OCI-LY1 (cell line): Measurements from ENCODE around the gene PAM.

ENCODE experiments used
- EZH2 ChIP-seq: fragments of 200-600 bp; sonication (generic), shearing (Covaris generic); IDR thresholded peaks from 2 replicates; pipeline ENCODE4 v1.8.0; 2017; ENCODE audit warnings: borderline replicate concordance, mixed run types, mild to moderate bottlenecking, antibody characterized with exemption, low read length, moderate library complexity, mixed read lengths
- TF ChIP-seq, protein P1 (sequence below): fragments of 200-600 bp; sonication (generic), shearing (Covaris generic); IDR thresholded peaks from 2 replicates; pipeline ENCODE4 v1.5.1; 2017; ENCODE audit warnings: mild to moderate bottlenecking, antibody characterized with exemption, low read length, moderate library complexity, mixed read lengths

DNA sequence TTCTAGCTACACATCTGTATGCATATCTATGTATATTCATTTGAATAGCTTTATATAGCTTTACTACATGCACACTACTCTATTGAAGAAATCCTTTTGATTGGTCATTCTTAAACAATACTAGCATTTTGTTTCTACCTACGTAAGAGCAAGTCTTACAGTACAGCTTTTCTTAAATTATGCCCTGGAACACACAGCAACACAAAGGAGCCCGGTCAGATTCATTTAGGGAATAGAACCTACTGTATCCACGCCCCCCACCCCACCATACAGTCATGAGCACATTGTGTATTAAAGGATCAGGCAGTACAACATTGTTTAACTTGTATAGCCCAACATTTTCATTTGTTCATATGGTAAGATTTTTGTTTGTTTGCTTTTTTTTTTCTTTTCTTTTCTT lies 202.0 kb downstream of the PAM start:
- TF ChIP-seq, protein P1, sequence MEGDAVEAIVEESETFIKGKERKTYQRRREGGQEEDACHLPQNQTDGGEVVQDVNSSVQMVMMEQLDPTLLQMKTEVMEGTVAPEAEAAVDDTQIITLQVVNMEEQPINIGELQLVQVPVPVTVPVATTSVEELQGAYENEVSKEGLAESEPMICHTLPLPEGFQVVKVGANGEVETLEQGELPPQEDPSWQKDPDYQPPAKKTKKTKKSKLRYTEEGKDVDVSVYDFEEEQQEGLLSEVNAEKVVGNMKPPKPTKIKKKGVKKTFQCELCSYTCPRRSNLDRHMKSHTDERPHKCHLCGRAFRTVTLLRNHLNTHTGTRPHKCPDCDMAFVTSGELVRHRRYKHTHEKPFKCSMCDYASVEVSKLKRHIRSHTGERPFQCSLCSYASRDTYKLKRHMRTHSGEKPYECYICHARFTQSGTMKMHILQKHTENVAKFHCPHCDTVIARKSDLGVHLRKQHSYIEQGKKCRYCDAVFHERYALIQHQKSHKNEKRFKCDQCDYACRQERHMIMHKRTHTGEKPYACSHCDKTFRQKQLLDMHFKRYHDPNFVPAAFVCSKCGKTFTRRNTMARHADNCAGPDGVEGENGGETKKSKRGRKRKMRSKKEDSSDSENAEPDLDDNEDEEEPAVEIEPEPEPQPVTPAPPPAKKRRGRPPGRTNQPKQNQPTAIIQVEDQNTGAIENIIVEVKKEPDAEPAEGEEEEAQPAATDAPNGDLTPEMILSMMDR = no peak
- TF ChIP-seq EZH2 = no peak
